Measurements from ENCODE around the gene PTPRH.
"Not testable (repeated sequence)": the region's sequence is repeated elsewhere in the genome, so short reads cannot be mapped to it uniquely, and the experiment has no call there.

DNA sequence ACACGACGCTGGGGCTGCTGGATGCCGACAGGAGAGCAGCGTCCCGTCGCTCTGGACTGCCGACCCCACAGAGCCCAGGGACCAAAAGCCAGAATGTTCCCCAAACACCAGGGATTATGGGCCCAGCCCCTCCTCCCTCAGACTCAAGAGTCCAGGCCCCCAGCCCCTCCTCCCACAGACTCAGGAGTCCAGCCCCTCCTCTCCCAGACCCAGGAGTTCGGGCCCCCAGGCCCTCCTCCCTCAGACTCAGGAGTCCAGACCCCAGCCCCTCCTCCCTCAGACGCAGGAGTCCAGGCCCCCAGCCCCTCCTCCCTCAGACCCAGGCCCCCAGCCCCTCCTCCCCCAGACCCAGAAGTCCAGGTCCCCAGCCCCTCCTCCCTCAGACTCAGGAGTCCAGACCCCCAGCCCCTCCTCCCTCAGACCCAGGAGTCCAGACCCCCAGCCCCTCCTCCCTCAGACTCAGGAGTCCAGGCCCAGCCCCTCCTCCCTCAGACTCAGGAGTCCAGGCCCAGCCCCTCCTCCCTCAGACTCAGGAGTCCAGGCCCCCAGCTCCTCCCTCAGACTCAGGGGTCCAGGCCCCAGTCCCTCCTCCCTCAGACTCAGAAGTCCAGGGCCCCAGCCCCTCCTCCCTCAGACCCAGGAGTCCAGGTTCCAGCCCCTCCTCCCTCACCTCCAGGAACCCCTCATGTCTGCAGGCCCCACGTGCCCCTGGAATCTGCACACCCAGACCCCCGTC, 15.5 kb upstream of the PTPRH start:
- TF ChIP-seq, protein P1, sequence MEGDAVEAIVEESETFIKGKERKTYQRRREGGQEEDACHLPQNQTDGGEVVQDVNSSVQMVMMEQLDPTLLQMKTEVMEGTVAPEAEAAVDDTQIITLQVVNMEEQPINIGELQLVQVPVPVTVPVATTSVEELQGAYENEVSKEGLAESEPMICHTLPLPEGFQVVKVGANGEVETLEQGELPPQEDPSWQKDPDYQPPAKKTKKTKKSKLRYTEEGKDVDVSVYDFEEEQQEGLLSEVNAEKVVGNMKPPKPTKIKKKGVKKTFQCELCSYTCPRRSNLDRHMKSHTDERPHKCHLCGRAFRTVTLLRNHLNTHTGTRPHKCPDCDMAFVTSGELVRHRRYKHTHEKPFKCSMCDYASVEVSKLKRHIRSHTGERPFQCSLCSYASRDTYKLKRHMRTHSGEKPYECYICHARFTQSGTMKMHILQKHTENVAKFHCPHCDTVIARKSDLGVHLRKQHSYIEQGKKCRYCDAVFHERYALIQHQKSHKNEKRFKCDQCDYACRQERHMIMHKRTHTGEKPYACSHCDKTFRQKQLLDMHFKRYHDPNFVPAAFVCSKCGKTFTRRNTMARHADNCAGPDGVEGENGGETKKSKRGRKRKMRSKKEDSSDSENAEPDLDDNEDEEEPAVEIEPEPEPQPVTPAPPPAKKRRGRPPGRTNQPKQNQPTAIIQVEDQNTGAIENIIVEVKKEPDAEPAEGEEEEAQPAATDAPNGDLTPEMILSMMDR (IDR thresholded peaks at IDR 0.05), result not testable (repeated sequence)
- TF ChIP-seq POLR2A, POLR2AphosphoS5, EP300 (IDR thresholded peaks at IDR 0.05): not testable (repeated sequence)

Data from stomach (tissue), 4 donors.